ENCODE data around the gene DSTYK.

The DSTYK gene

DNA sequence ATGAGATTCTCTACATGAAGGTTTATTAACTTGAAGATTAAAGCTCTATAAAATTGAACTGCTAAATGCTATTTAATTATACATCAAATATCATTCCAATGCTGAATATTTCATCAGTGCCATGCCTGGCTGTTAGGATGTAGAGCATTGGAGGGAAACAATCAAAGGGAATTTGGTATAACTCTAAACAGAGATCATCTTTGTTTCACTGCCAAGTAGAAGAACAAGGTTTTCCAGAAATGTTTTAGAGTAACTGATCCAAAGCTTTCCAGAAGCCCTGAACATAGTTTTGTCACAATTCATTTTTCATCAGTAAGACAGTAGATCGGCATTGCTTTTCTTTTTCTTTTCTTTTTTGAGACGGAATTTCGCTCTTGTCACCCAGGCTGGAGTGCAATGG is 5.9 kb upstream of the DSTYK start:
- Histone ChIP-seq H3K4me1 (ENCODE audit: control insufficient read depth in 2 of 2, insufficient read depth in 2 of 2, low read length in 2 of 2) (no peaks in the 10 kb centered on the region), H3K4me3 (ENCODE audit: low read length in 2 of 2) (no peak overlapping the region), H3K9ac (ENCODE audit: low read depth in 1 of 2, low read length in 2 of 2) (no peak overlapping the region), H3K36me3 (ENCODE audit: control insufficient read depth in 2 of 2, insufficient read depth in 2 of 2, low read length in 2 of 2) (no peaks in the 10 kb centered on the region), H3K9me3 (ENCODE audit: control insufficient read depth in 2 of 2, low read length in 2 of 2) (no peaks in the 10 kb centered on the region), H3K27ac (ENCODE audit: low read depth in 2 of 2, low read length in 2 of 2) (no peak overlapping the region), H3K27me3 (ENCODE audit: control insufficient read depth in 2 of 2, insufficient read depth in 2 of 2, low read length in 2 of 2) (no peaks in the 10 kb centered on the region)

DNA sequence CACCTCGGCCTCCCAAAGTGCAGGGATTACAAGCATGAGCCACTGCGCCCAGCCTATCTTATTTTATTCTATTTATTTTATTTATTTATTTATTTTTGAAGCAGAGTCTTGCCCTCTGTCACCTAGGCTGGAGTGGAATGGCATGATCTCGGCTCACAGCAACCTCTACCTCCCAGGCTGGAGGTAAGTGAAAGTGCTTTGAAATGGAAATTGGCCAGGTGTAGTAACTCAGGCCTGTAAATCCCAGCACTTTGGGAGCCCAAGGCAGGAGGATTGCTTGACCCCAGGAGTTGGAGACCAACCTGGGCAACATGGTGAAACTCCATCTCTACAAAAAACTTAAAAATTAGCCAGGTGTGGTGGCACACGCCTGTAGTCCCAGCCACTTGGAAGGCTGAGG is 5.1 kb upstream of the DSTYK start:
- Histone ChIP-seq H3K27me3 (ENCODE audit: control insufficient read depth in 2 of 2, insufficient read depth in 2 of 2, low read length in 2 of 2) (no peaks in the 10 kb centered on the region), H3K4me3 (ENCODE audit: low read length in 2 of 2) (no peak overlapping the region), H3K9me3 (ENCODE audit: control insufficient read depth in 2 of 2, low read length in 2 of 2) (no peaks in the 10 kb centered on the region), H3K27ac (ENCODE audit: low read depth in 2 of 2, low read length in 2 of 2) (no peak overlapping the region), H3K9ac (ENCODE audit: low read depth in 1 of 2, low read length in 2 of 2) (no peak overlapping the region), H3K36me3 (ENCODE audit: control insufficient read depth in 2 of 2, insufficient read depth in 2 of 2, low read length in 2 of 2) (no peaks in the 10 kb centered on the region), H3K4me1 (ENCODE audit: control insufficient read depth in 2 of 2, insufficient read depth in 2 of 2, low read length in 2 of 2) (no peaks in the 10 kb centered on the region)

DNA sequence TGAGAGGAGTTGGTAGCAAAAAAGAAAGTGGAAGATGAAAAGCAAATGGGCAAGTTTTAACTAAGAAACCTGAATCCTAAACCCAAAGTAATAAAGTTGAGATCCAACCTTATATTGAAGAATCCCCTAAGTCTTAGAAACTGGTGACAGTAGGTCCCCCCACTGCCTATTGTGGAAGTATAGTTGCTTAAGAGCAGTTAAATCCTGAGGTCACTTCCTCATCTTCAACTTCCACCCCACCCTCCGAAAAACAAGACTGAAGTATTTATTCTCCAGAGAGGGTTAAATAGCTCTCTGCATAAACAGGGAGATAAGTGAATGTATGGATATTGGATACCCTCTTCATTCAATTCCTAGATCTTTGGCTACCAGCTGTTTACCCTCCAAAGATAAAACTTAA is 3.3 kb upstream of the DSTYK start:
- Histone ChIP-seq H3K27ac (ENCODE audit: low read depth in 2 of 2, low read length in 2 of 2) (no peak overlapping the region), H3K36me3 (ENCODE audit: control insufficient read depth in 2 of 2, insufficient read depth in 2 of 2, low read length in 2 of 2) (no peaks in the 10 kb centered on the region), H3K9ac (ENCODE audit: low read depth in 1 of 2, low read length in 2 of 2) (no peak overlapping the region), H3K4me1 (ENCODE audit: control insufficient read depth in 2 of 2, insufficient read depth in 2 of 2, low read length in 2 of 2) (peaks cover 3 to 5% of the 10 kb centered on the region in 2 donors), H3K9me3 (ENCODE audit: control insufficient read depth in 2 of 2, low read length in 2 of 2) (no peaks in the 10 kb centered on the region), H3K27me3 (ENCODE audit: control insufficient read depth in 2 of 2, insufficient read depth in 2 of 2, low read length in 2 of 2) (no peaks in the 10 kb centered on the region), H3K4me3 (ENCODE audit: low read length in 2 of 2) (no peak overlapping the region)

DNA sequence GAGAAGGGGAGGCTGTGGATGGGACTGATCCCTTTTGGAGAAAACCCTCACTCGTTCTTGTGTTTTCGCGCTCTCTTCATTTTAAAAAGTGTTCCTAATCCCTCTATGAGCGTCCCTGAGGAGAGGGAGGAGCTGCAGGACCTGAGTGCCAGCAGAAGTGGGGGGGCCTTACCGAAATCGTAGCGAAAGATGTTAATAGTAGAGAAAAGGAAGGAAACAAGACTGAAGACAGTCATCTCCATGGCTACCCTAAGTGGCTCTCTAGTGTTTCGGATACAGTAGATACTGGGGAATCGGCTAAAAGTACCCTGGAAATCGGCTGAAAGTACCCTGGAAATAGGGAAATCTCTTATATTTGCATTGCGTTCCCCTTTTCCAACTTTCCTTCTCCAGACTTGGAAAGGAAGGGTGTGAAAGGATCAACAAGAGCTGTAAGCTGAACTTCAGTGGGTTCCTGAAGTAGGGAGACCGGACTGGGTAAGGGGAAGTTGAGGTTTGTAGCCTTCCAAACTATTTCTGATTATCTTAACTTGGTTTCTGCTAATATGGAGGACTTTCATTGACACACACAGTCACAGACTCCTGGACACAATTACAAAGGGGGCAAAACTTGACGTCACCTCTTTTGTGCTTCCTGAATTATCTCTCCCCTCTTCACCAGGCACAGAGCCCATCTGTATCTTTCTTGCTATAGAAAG is 486 bp upstream of the DSTYK start:
- no peaks in the 10 kb centered on the region for H3K36me3 ChIP-seq (ENCODE audit: control insufficient read depth in 2 of 2, insufficient read depth in 2 of 2, low read length in 2 of 2)

GRCh38 chr1:205210756-205211168 is 740 bp downstream of the DSTYK start:
- H3K4me1 ChIP-seq (ENCODE audit: control insufficient read depth in 2 of 2, insufficient read depth in 2 of 2, low read length in 2 of 2), result peaks cover 3 to 5% of the 10 kb centered on the region in 2 donors
- H3K4me3 ChIP-seq (ENCODE audit: low read length in 2 of 2), result peak overlapping the region; percentile 84 to 85
- H3K27ac ChIP-seq (ENCODE audit: low read depth in 2 of 2, low read length in 2 of 2), result peak overlapping the region; percentile 88 to 90
- no peaks in the 10 kb centered on the region for H3K9me3 ChIP-seq (ENCODE audit: control insufficient read depth in 2 of 2, low read length in 2 of 2)
- H3K36me3 ChIP-seq (ENCODE audit: control insufficient read depth in 2 of 2, insufficient read depth in 2 of 2, low read length in 2 of 2), result no peaks in the 10 kb centered on the region
- H3K9ac ChIP-seq (ENCODE audit: low read depth in 1 of 2, low read length in 2 of 2), result peak overlapping the region; percentile 85 to 95
- no peaks in the 10 kb centered on the region for H3K27me3 ChIP-seq (ENCODE audit: control insufficient read depth in 2 of 2, insufficient read depth in 2 of 2, low read length in 2 of 2)

More for the DNA sequence above, 486 bp upstream of the DSTYK start:
- peak overlapping the region; percentile 88 to 90 for H3K27ac ChIP-seq (ENCODE audit: low read depth in 2 of 2, low read length in 2 of 2)
- H3K27me3 ChIP-seq (ENCODE audit: control insufficient read depth in 2 of 2, insufficient read depth in 2 of 2, low read length in 2 of 2), result no peaks in the 10 kb centered on the region
- H3K9me3 ChIP-seq (ENCODE audit: control insufficient read depth in 2 of 2, low read length in 2 of 2), result no peaks in the 10 kb centered on the region
- H3K4me3 ChIP-seq (ENCODE audit: low read length in 2 of 2), result peak overlapping the region; percentile 84 to 85
- H3K4me1 ChIP-seq (ENCODE audit: control insufficient read depth in 2 of 2, insufficient read depth in 2 of 2, low read length in 2 of 2), result peaks cover 3 to 5% of the 10 kb centered on the region in 2 donors
- peak overlapping the region; percentile 85 to 95 for H3K9ac ChIP-seq (ENCODE audit: low read depth in 1 of 2, low read length in 2 of 2)

DNA sequence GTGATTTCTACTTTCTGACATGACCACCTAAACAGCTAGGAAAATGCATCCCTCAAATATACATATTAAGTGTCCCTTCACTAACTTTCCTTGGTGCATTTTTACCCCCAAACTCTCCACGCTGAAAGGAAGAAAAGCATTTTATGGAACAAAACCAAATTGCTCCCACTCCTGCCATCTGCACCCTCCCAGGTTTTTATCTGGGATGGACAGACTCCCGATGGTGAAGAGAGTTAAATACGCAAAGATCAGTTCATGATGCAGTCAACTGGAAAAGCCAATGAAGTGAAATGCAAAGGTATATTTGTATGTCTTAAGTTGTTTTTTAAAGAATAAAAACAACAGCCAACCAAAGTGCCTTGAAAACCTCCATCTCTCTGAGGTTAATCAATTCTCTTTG is 2.7 kb downstream of the DSTYK start:
- Histone ChIP-seq H3K27me3 (ENCODE audit: control insufficient read depth in 2 of 2, insufficient read depth in 2 of 2, low read length in 2 of 2) (no peaks in the 10 kb centered on the region), H3K9me3 (ENCODE audit: control insufficient read depth in 2 of 2, low read length in 2 of 2) (no peaks in the 10 kb centered on the region), H3K27ac (ENCODE audit: low read depth in 2 of 2, low read length in 2 of 2) (no peak overlapping the region), H3K4me3 (ENCODE audit: low read length in 2 of 2) (no peak overlapping the region), H3K36me3 (ENCODE audit: control insufficient read depth in 2 of 2, insufficient read depth in 2 of 2, low read length in 2 of 2) (no peaks in the 10 kb centered on the region), H3K9ac (ENCODE audit: low read depth in 1 of 2, low read length in 2 of 2) (no peak overlapping the region), H3K4me1 (ENCODE audit: control insufficient read depth in 2 of 2, insufficient read depth in 2 of 2, low read length in 2 of 2) (peaks cover 3 to 5% of the 10 kb centered on the region in 2 donors)

GRCh38 chr1:205205055-205205454 is 6.4 kb downstream of the DSTYK start:
- Histone ChIP-seq H3K9ac (ENCODE audit: low read depth in 1 of 2, low read length in 2 of 2) (no peak overlapping the region), H3K27ac (ENCODE audit: low read depth in 2 of 2, low read length in 2 of 2) (no peak overlapping the region), H3K4me1 (ENCODE audit: control insufficient read depth in 2 of 2, insufficient read depth in 2 of 2, low read length in 2 of 2) (no peaks in the 10 kb centered on the region), H3K36me3 (ENCODE audit: control insufficient read depth in 2 of 2, insufficient read depth in 2 of 2, low read length in 2 of 2) (no peaks in the 10 kb centered on the region), H3K27me3 (ENCODE audit: control insufficient read depth in 2 of 2, insufficient read depth in 2 of 2, low read length in 2 of 2) (no peaks in the 10 kb centered on the region), H3K4me3 (ENCODE audit: low read length in 2 of 2) (no peak overlapping the region), H3K9me3 (ENCODE audit: control insufficient read depth in 2 of 2, low read length in 2 of 2) (no peaks in the 10 kb centered on the region)

DNA sequence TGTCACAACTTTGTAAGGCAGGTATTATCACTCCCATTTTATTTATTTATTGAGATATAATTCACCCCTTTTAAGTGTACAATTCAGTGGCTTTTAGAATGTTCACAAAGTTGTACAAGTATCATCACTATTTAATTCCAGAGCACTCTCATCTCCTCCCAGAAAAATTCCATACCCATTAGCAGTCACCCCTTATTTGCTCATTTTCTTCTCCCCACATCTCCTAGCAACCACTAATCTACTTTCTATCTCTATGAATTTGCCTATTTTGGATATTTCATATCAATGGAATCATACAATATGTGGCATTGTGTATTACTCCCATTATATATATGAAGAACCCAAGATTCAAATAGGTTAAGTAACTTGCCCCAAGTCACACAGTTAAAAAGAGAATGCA is 7.0 kb downstream of the DSTYK start:
- no peaks in the 10 kb centered on the region for H3K9me3 ChIP-seq (ENCODE audit: control insufficient read depth in 2 of 2, low read length in 2 of 2)
- H3K4me1 ChIP-seq (ENCODE audit: control insufficient read depth in 2 of 2, insufficient read depth in 2 of 2, low read length in 2 of 2), result no peaks in the 10 kb centered on the region
- H3K27me3 ChIP-seq (ENCODE audit: control insufficient read depth in 2 of 2, insufficient read depth in 2 of 2, low read length in 2 of 2), result no peaks in the 10 kb centered on the region
- H3K9ac ChIP-seq (ENCODE audit: low read depth in 1 of 2, low read length in 2 of 2), result no peak overlapping the region
- H3K27ac ChIP-seq (ENCODE audit: low read depth in 2 of 2, low read length in 2 of 2), result no peak overlapping the region
- H3K4me3 ChIP-seq (ENCODE audit: low read length in 2 of 2), result no peak overlapping the region
- no peaks in the 10 kb centered on the region for H3K36me3 ChIP-seq (ENCODE audit: control insufficient read depth in 2 of 2, insufficient read depth in 2 of 2, low read length in 2 of 2)

DNA sequence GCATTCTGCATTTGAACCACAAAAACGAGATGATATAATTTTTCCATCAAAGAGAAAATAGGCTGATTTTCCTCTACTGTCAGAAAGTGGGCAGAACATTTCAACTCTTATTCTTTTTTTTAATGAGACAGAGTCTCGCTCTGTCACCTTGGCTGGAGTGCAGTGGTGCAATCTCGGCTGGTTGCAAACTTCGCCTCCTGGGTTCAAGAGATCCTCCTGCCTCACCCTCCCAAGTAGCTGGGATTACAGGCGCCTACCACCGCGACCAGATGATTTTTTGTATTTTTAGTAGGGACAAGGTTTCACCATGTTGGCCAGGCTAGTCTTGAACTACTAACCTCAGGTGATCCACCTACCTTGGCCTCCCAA is 11.6 kb downstream of the DSTYK start:
- Histone ChIP-seq H3K27me3 (ENCODE audit: control insufficient read depth in 2 of 2, insufficient read depth in 2 of 2, low read length in 2 of 2) (no peaks in the 10 kb centered on the region), H3K36me3 (ENCODE audit: control insufficient read depth in 2 of 2, insufficient read depth in 2 of 2, low read length in 2 of 2) (peaks cover 0 to 4% of the 10 kb centered on the region in 2 donors), H3K4me3 (ENCODE audit: low read length in 2 of 2) (no peak overlapping the region), H3K4me1 (ENCODE audit: control insufficient read depth in 2 of 2, insufficient read depth in 2 of 2, low read length in 2 of 2) (peaks cover 0 to 3% of the 10 kb centered on the region in 2 donors), H3K9ac (ENCODE audit: low read depth in 1 of 2, low read length in 2 of 2) (no peak overlapping the region), H3K27ac (ENCODE audit: low read depth in 2 of 2, low read length in 2 of 2) (no peak overlapping the region), H3K9me3 (ENCODE audit: control insufficient read depth in 2 of 2, low read length in 2 of 2) (no peaks in the 10 kb centered on the region)

GRCh38 chr1:205199090-205199930 is 12.2 kb downstream of the DSTYK start:
- Histone ChIP-seq H3K27ac (ENCODE audit: low read depth in 2 of 2, low read length in 2 of 2) (no peak overlapping the region), H3K9ac (ENCODE audit: low read depth in 1 of 2, low read length in 2 of 2) (no peak overlapping the region), H3K4me3 (ENCODE audit: low read length in 2 of 2) (no peak overlapping the region)

More at GRCh38 chr1:205199090-205199930, 12.2 kb downstream of the DSTYK start:
- Histone ChIP-seq H3K4me1 (ENCODE audit: control insufficient read depth in 2 of 2, insufficient read depth in 2 of 2, low read length in 2 of 2) (peaks cover 0 to 3% of the 10 kb centered on the region in 2 donors), H3K9me3 (ENCODE audit: control insufficient read depth in 2 of 2, low read length in 2 of 2) (no peaks in the 10 kb centered on the region), H3K27me3 (ENCODE audit: control insufficient read depth in 2 of 2, insufficient read depth in 2 of 2, low read length in 2 of 2) (no peaks in the 10 kb centered on the region), H3K36me3 (ENCODE audit: control insufficient read depth in 2 of 2, insufficient read depth in 2 of 2, low read length in 2 of 2) (peaks cover 0 to 4% of the 10 kb centered on the region in 2 donors)
